ENCODE data around the gene RSPH6A. TPM values are rescaled to one million over a fixed set of nuclear protein-coding genes. Genes with fewer than 3 reads are reported as not detected.

The RSPH6A gene
- total and polyA plus RNA-seq, 2 of the 13 experiments (the other 11 are each of a cell fraction or from before 2014, with no cell fraction given), result 0.07 TPM; not detected in 1

GRCh38 chr19:45768984-45769782 is 45.9 kb downstream of the RSPH6A start, which contains the start of gene SIX5 (continued):
- peak; percentile 95 for TF ChIP-seq MAZ (IDR thresholded peaks at IDR 0.05; ENCODE audit: borderline replicate concordance, low read depth, low read length)
- peak; percentile 93 for TF ChIP-seq MAZ (CRISPR knock-in tag; IDR thresholded peaks at IDR 0.05; ENCODE audit: low read depth)
- TF ChIP-seq ZNF496 (CRISPR knock-in tag; IDR thresholded peaks at IDR 0.05; ENCODE audit: insufficient replicate concordance), result no peak
- peak; percentile 77; the same call in 1 of the 2 replicates for TF ChIP-seq YEATS4 (CRISPR knock-in tag; IDR thresholded peaks at IDR 0.05; ENCODE audit: borderline replicate concordance)
- TF ChIP-seq NCOA1 (CRISPR knock-in tag; IDR thresholded peaks at IDR 0.05), result no peak
- 0 out of 2 replicates have a peak, but pooled peaks have one; percentile 43 for TF ChIP-seq ZSCAN9 (CRISPR knock-in tag; IDR thresholded peaks at IDR 0.05; ENCODE audit: borderline replicate concordance)
- TF ChIP-seq BRCA1 (CRISPR knock-in tag; IDR thresholded peaks at IDR 0.05), result 0 out of 2 replicates have a peak, but pooled peaks have one; percentile 40
- TF ChIP-seq ZBTB39 (CRISPR knock-in tag; IDR thresholded peaks at IDR 0.05), result no peak
- peak; percentile 90 for TF ChIP-seq TAF1 (CRISPR knock-in tag; IDR thresholded peaks at IDR 0.05)
- TF ChIP-seq ZNF256 (CRISPR knock-in tag; conservative IDR thresholded peaks at IDR 0.05), result peak; percentile 70; the same call in 1 of the 2 replicates
- peak; percentile 59; the same call in 1 of the 2 replicates for TF ChIP-seq RXRA (CRISPR knock-in tag; IDR thresholded peaks at IDR 0.05)
- TF ChIP-seq GZF1 (CRISPR knock-in tag; IDR thresholded peaks at IDR 0.05), result no peak
- TF ChIP-seq STAT6 (CRISPR knock-in tag; IDR thresholded peaks at IDR 0.05; ENCODE audit: borderline replicate concordance), result no peak; the same call in 1 of the 2 replicates
- TF ChIP-seq NFIC (IDR thresholded peaks at IDR 0.05; ENCODE audit: low read length), result no peak
- TF ChIP-seq AHR (CRISPR knock-in tag; IDR thresholded peaks at IDR 0.05), result peak; percentile 24; the same call in 1 of the 2 replicates
- TF ChIP-seq GMEB1 (CRISPR knock-in tag; IDR thresholded peaks at IDR 0.05; ENCODE audit: borderline replicate concordance), result peak; percentile 91
- no peak for TF ChIP-seq ZBTB21 (CRISPR knock-in tag; IDR thresholded peaks at IDR 0.05)
- no peak for TF ChIP-seq ZMYM2 (CRISPR knock-in tag; IDR thresholded peaks at IDR 0.05)
- TF ChIP-seq ZNF83 (CRISPR knock-in tag; IDR thresholded peaks at IDR 0.05; ENCODE audit: borderline replicate concordance), result no peak
- no peak for TF ChIP-seq ZNF562 (CRISPR knock-in tag; IDR thresholded peaks at IDR 0.05; ENCODE audit: borderline replicate concordance)
- peak; percentile 65; the same call in 1 of the 2 replicates for TF ChIP-seq ZNF746 (CRISPR knock-in tag; IDR thresholded peaks at IDR 0.05)
- TF ChIP-seq ZNF713 (CRISPR knock-in tag; IDR thresholded peaks at IDR 0.05), result no peak
- no peak for TF ChIP-seq NKX3-1 (CRISPR knock-in tag; IDR thresholded peaks at IDR 0.05)
- no peak for TF ChIP-seq ZNF883 (CRISPR knock-in tag; IDR thresholded peaks at IDR 0.05; ENCODE audit: not compliant biosample characterization)
- TF ChIP-seq NFE2 (CRISPR knock-in tag; IDR thresholded peaks at IDR 0.05), result no peak

Measured in HepG2 (cell line).